ENCODE results near the gene GPR78.

GPR78 gene

GRCh38 chr4:8547108-8547911, 32.9 kb upstream of the GPR78 start:
- no peak for DNase-seq

GRCh38 chr4:8547912-8548730, 32.1 kb upstream of the GPR78 start:
- no peak for DNase-seq

- DNase-seq, result no peak
These were observed 31.4 kb upstream of the GPR78 start for GRCh38 chr4:8548731-8549351.

GRCh38 chr4:8549352-8549931, 30.8 kb upstream of the GPR78 start:
- DNase-seq, result no peak

GRCh38 chr4:8550691-8551090, 29.5 kb upstream of the GPR78 start:
- DNase-seq, result no peak

GRCh38 chr4:8552024-8552423, 28.2 kb upstream of the GPR78 start:
- no peak for DNase-seq

GRCh38 chr4:8552581-8553205, 27.5 kb upstream of the GPR78 start:
- no peak for DNase-seq

GRCh38 chr4:8553216-8553615, 27.0 kb upstream of the GPR78 start:
- DNase-seq, result no peak

- no peak for DNase-seq
These were observed 26.2 kb upstream of the GPR78 start for GRCh38 chr4:8553991-8554405.

GRCh38 chr4:8554555-8555100, 25.6 kb upstream of the GPR78 start:
- DNase-seq, result no peak

- DNase-seq, result no peak
These were observed 24.5 kb upstream of the GPR78 start for GRCh38 chr4:8555716-8556115.

- DNase-seq, result no peak
These were observed 23.6 kb upstream of the GPR78 start for GRCh38 chr4:8556341-8557150.

- no peak for DNase-seq
These were observed 22.8 kb upstream of the GPR78 start for GRCh38 chr4:8557151-8558076.

- no peak for DNase-seq
These were observed 21.9 kb upstream of the GPR78 start for GRCh38 chr4:8558080-8558960.

- DNase-seq, result no peak
These were observed 21.2 kb upstream of the GPR78 start for GRCh38 chr4:8559011-8559410.

GRCh38 chr4:8559524-8560264, 20.5 kb upstream of the GPR78 start:
- DNase-seq, result no peak

- no peak for DNase-seq
These were observed 19.7 kb upstream of the GPR78 start for GRCh38 chr4:8560265-8561047.

GRCh38 chr4:8564595-8564994, 15.6 kb upstream of the GPR78 start:
- no peak for DNase-seq
